Neuronal stem cell (in vitro differentiated cells): ENCODE data around the gene PSPN.
A peak's percentile ranks its signal among the peaks of the same experiment; 100 is the strongest.

Experiments
- DNase-seq: peaks from one replicate; pipeline ENCODE4 v3.0.0-alpha.2; 2013; ENCODE audit warnings: low spot score
- H2AFZ ChIP-seq: one replicate; pipeline ENCODE4 v1.6.1; 2013; ENCODE audit warnings: mild to moderate bottlenecking, low read length, inconsistent platforms
- H2AK5ac ChIP-seq: 2 replicates; pipeline ENCODE4 v1.6.1; 2013; ENCODE audit warnings: low read depth, mild to moderate bottlenecking, inconsistent platforms, low read length, moderate library complexity, mixed read lengths
- H2BK120ac ChIP-seq: 2 replicates; pipeline ENCODE4 v1.6.1; 2013; ENCODE audit warnings: low read depth, mild to moderate bottlenecking, inconsistent platforms, low read length, moderate library complexity, mixed read lengths
- H2BK12ac ChIP-seq: one replicate; pipeline ENCODE4 v1.6.1; 2013; ENCODE audit warnings: low read length, inconsistent platforms
- H2BK15ac ChIP-seq: 2 replicates; pipeline ENCODE4 v1.6.1; 2013; ENCODE audit warnings: mild to moderate bottlenecking, low read length, inconsistent platforms, mixed read lengths
- H2BK5ac ChIP-seq: one replicate; pipeline ENCODE4 v1.6.1; 2013; ENCODE audit warnings: inconsistent platforms, mild to moderate bottlenecking, low read length, moderate library complexity
- H3K14ac ChIP-seq: one replicate; pipeline ENCODE4 v1.6.1; 2013; ENCODE audit warnings: low read length, inconsistent platforms
- H3K18ac ChIP-seq: 2 replicates; pipeline ENCODE4 v1.6.1; 2013; ENCODE audit warnings: low read length, inconsistent platforms
- H3K23ac ChIP-seq: 2 replicates; pipeline ENCODE4 v1.6.1; 2013; ENCODE audit warnings: low read depth, mild to moderate bottlenecking, mixed read lengths, low read length, inconsistent platforms; ENCODE audit not compliant: poor library complexity
- H3K27ac ChIP-seq: replicated peaks from 3 replicates; pipeline ENCODE4 v1.5.1; 2013; ENCODE audit warnings: low read length, inconsistent platforms
- H3K27me3 ChIP-seq, 3 experiments: 2 replicates each; pipeline ENCODE4 v1.6.1; 2013; ENCODE audit warnings: low read length in 3 of 3, mild to moderate bottlenecking in 2 of 3, inconsistent platforms in 1 of 3, low read depth in 1 of 3, mixed read lengths in 1 of 3, moderate library complexity in 1 of 3; ENCODE audit not compliant: control insufficient read depth in 3 of 3, insufficient read depth in 3 of 3
- H3K36me3 ChIP-seq, 2 donors: replicated peaks in 1 of 2; 2 replicates each; pipeline ENCODE4 v1.6.1; 2013; ENCODE audit warnings: low read length in 2 of 2; ENCODE audit not compliant: control insufficient read depth in 2 of 2, insufficient read depth in 2 of 2
- H3K4ac ChIP-seq: 2 replicates; pipeline ENCODE4 v1.6.1; 2013; ENCODE audit warnings: inconsistent platforms, mild to moderate bottlenecking, low read length, moderate library complexity
- H3K4me1 ChIP-seq, 2 donors: 1 replicate in 1 of 2; 2 replicates in 1 of 2; pipeline ENCODE4 v1.6.1; 2013; ENCODE audit warnings: low read length in 2 of 2, low read depth in 1 of 2; ENCODE audit not compliant: control insufficient read depth in 2 of 2, insufficient read depth in 1 of 2
- H3K4me2 ChIP-seq: one replicate; pipeline ENCODE4 v1.6.1; 2013; ENCODE audit warnings: mild to moderate bottlenecking, low read length, inconsistent platforms; ENCODE audit not compliant: insufficient read depth, poor library complexity, severe bottlenecking
- H3K4me3 ChIP-seq, 2 donors: 2 replicates each; pipeline ENCODE4 v1.5.1; 2013; ENCODE audit warnings: low read length in 2 of 2, mild to moderate bottlenecking in 2 of 2, inconsistent platforms in 1 of 2, moderate library complexity in 1 of 2
- H3K79me1 ChIP-seq: one replicate; pipeline ENCODE4 v1.6.1; 2013; ENCODE audit warnings: low read depth, mild to moderate bottlenecking, inconsistent platforms, low read length, moderate library complexity
- H3K9ac ChIP-seq: one replicate; pipeline ENCODE4 v1.6.1; 2013; ENCODE audit warnings: mild to moderate bottlenecking, low read depth, low read length, inconsistent platforms; ENCODE audit not compliant: poor library complexity
- H3K9me3 ChIP-seq, 2 donors: replicated peaks in 1 of 2; 2 replicates each; pipeline versions ENCODE3 to v1.6.1; 2013; ENCODE audit warnings: low read length in 2 of 2, mild to moderate bottlenecking in 2 of 2, inconsistent platforms in 1 of 2, low read depth in 1 of 2, mixed read lengths in 1 of 2, moderate library complexity in 1 of 2; ENCODE audit not compliant: control insufficient read depth in 2 of 2, insufficient read depth in 1 of 2
- H4K8ac ChIP-seq: one replicate; pipeline ENCODE4 v1.6.1; 2013; ENCODE audit warnings: low read depth, mild to moderate bottlenecking, inconsistent platforms, low read length, moderate library complexity
- H4K91ac ChIP-seq: one replicate; pipeline ENCODE4 v1.6.1; 2013; ENCODE audit warnings: low read length, low read depth, mild to moderate bottlenecking, inconsistent platforms; ENCODE audit not compliant: poor library complexity
- WGBS, 2 donors: extraction: QIAGEN DNeasy Blood & Tissue Kit; methylation state at CpG; one replicate each; pipeline ENCODE4 v1.1.7; 2013; ENCODE audit warnings: missing lambda C conversion rate in 2 of 2, mixed read lengths in 1 of 2; ENCODE audit not compliant: insufficient read length in 2 of 2, insufficient replicate concordance in 1 of 2; ENCODE audit errors: extremely low coverage in 2 of 2; 5-methylcytosine and 5-hydroxymethylcytosine counted together

Gene PSPN

GRCh38 chr19:6373096-6373812 is 2.5 kb downstream of the PSPN start:
- peak overlapping the region; percentile 76 to 96 for H3K4me3 ChIP-seq
- peak overlapping the region; percentile 92 for H2AK5ac ChIP-seq
- peak overlapping the region; percentile 99 for H3K27ac ChIP-seq
- H3K27me3 ChIP-seq = no peaks in the 10 kb centered on the region
- H3K9ac ChIP-seq = peak overlapping the region; percentile 99
- H3K14ac ChIP-seq = peak overlapping the region; percentile 8
- H3K79me1 ChIP-seq = peaks cover 14% of the 10 kb centered on the region
- H3K18ac ChIP-seq = peak overlapping the region; percentile 99
- H3K36me3 ChIP-seq = peaks cover 19 to 23% of the 10 kb centered on the region in 2 donors
- H3K4me1 ChIP-seq = peaks cover 8 to 9% of the 10 kb centered on the region in 2 donors
- H3K9me3 ChIP-seq = no peaks in the 10 kb centered on the region
- no CpG with 5 or more reads among the region's 53 CpGs for WGBS, 2 donors
- peak overlapping the region; percentile 69 for H3K4me2 ChIP-seq
- H3K23ac ChIP-seq = peak overlapping the region; percentile 99
- no peak overlapping the region for H4K8ac ChIP-seq
- H2BK12ac ChIP-seq = no peak overlapping the region
- peak overlapping the region; percentile 97 for H3K4ac ChIP-seq
- H2BK5ac ChIP-seq = peak overlapping the region; percentile 100
- DNase-seq = peak; percentile 96
- H2BK15ac ChIP-seq = peak overlapping the region; percentile 89
- H4K91ac ChIP-seq = no peak overlapping the region
- H2BK120ac ChIP-seq = no peak overlapping the region
- H2AFZ ChIP-seq = peak overlapping the region; percentile 97

GRCh38 chr19:6372594-6373095 is 3.1 kb downstream of the PSPN start, which contains the start of gene ALKBH7:
TSS of gene ALKBH7 (plus strand) at chr19:6372794. CDS start at chr19:6372821, 27 bp downstream.
- Histone ChIP-seq H2BK5ac (peak within 1 kb of the TSS; percentile 100), H2BK12ac (no peak within 1 kb of the TSS), H4K8ac (peak within 1 kb of the TSS; percentile 72), H2BK15ac (peak within 1 kb of the TSS; percentile 89), H3K79me1 (peaks cover 14% of the 10 kb centered on the region), H3K18ac (peak within 1 kb of the TSS; percentile 99), H2BK120ac (no peak within 1 kb of the TSS), H3K27me3 (no peaks in the 10 kb centered on the region), H3K4ac (peak within 1 kb of the TSS; percentile 97), H3K36me3 (peaks cover 22 to 26% of the 10 kb centered on the region in 2 donors), H3K27ac (peak within 1 kb of the TSS; percentile 99), H3K4me1 (peaks cover 8% of the 10 kb centered on the region in 2 donors), H2AFZ (peak within 1 kb of the TSS; percentile 97), H4K91ac (no peak within 1 kb of the TSS), H3K4me3 (peak within 1 kb of the TSS; percentile 76 to 96), H3K9me3 (no peaks in the 10 kb centered on the region), H2AK5ac (peak within 1 kb of the TSS; percentile 92), H3K4me2 (peak within 1 kb of the TSS; percentile 69), H3K9ac (peak within 1 kb of the TSS; percentile 99), H3K14ac (peak within 1 kb of the TSS; percentile 8), H3K23ac (peak within 1 kb of the TSS; percentile 99)
- no CpG with 5 or more reads among the region's 47 CpGs for WGBS, 2 donors
- DNase-seq = peak; percentile 98

DNA sequence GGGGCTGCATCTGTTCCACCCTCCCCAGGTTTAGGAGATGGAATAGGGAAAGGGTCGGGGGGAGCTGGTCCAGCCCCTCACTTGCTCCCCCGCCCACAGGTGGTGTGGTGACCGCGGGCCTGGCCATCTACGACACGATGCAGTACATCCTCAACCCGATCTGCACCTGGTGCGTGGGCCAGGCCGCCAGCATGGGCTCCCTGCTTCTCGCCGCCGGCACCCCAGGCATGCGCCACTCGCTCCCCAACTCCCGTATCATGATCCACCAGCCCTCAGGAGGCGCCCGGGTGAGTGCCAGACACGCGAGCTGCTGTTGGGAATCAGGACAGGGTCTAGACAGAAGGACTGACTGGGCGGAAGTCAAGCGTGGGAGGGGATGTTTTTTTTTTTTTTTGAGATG is 11.4 kb downstream of the PSPN start:
- peaks cover 4% of the 10 kb centered on the region for H3K79me1 ChIP-seq

DNA sequence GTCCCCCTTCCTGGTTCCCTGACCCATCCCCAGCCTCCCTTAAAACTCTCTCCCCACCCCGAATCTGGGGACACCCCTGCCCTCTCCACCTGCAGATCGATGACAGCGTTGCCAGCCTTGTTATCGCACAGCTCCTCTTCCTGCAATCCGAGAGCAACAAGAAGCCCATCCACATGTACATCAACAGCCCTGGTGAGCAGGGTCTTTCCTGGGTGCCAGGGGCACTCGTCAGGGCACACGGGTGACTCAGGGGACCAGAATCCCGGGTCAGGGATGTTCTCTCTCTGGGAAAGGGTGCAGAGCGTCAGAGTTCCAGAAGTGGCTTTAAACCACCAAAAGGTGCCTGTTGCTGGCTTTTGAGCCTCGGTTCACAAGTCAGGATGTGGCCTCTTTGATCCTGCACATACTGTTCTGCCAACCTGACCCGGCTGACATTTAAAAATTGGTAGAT is 13.4 kb downstream of the PSPN start:
- Histone ChIP-seq H3K79me1 (peaks cover 4% of the 10 kb centered on the region), H3K27ac (no peak overlapping the region), H3K14ac (no peak overlapping the region), H2BK15ac (no peak overlapping the region), H3K9me3 (no peaks in the 10 kb centered on the region), H4K91ac (no peak overlapping the region), H2BK120ac (no peak overlapping the region), H4K8ac (no peak overlapping the region), H3K18ac (no peak overlapping the region), H3K27me3 (no peaks in the 10 kb centered on the region), H2AFZ (peak overlapping the region; percentile 98), H3K23ac (no peak overlapping the region), H3K4me1 (peaks cover 3 to 5% of the 10 kb centered on the region in 2 donors), H3K36me3 (peaks cover 15 to 38% of the 10 kb centered on the region in 2 donors), H2BK12ac (no peak overlapping the region), H2BK5ac (no peak overlapping the region), H3K4me3 (peak overlapping the region; percentile 96 to 100), H3K9ac (peak overlapping the region; percentile 88), H3K4ac (no peak overlapping the region), H2AK5ac (peak overlapping the region; percentile 20), H3K4me2 (peak overlapping the region; percentile 62)
- no peak for DNase-seq
- WGBS, 2 donors = no CpG with 5 or more reads among the region's 11 CpGs

More for the DNA sequence above, 11.4 kb downstream of the PSPN start:
- H2BK12ac ChIP-seq = no peak overlapping the region
- H3K23ac ChIP-seq = no peak overlapping the region
- H4K91ac ChIP-seq = no peak overlapping the region
- H2BK5ac ChIP-seq = no peak overlapping the region
- WGBS, 2 donors = no CpG with 5 or more reads among the region's 21 CpGs
- DNase-seq = no peak
- H3K4ac ChIP-seq = no peak overlapping the region
- no peaks in the 10 kb centered on the region for H3K27me3 ChIP-seq
- no peak overlapping the region for H2BK15ac ChIP-seq
- no peak overlapping the region for H2AFZ ChIP-seq
- peak overlapping the region in 1 of 2 donors; percentile 54 for H3K4me3 ChIP-seq
- H3K4me2 ChIP-seq = no peak overlapping the region
- H4K8ac ChIP-seq = no peak overlapping the region
- H3K36me3 ChIP-seq = peaks cover 25 to 57% of the 10 kb centered on the region in 2 donors
- no peak overlapping the region for H3K14ac ChIP-seq
- H3K9me3 ChIP-seq = no peaks in the 10 kb centered on the region
- H2BK120ac ChIP-seq = no peak overlapping the region
- H3K4me1 ChIP-seq = peaks cover 3 to 5% of the 10 kb centered on the region in 2 donors
- no peak overlapping the region for H2AK5ac ChIP-seq
- no peak overlapping the region for H3K27ac ChIP-seq
- H3K18ac ChIP-seq = no peak overlapping the region
- peak overlapping the region; percentile 3 for H3K9ac ChIP-seq
